Activated T-cell treated with anti-CD3 and anti-CD28 coated beads for 1 hour (primary cell): ENCODE results near the gene AZU1.
"Not testable (repeated sequence)": the region's sequence is repeated elsewhere in the genome, so short reads cannot be mapped to it uniquely, and the experiment has no call there.

ENCODE experiments used
- DNase-seq: peaks from one replicate; pipeline ENCODE4 v3.0.0-alpha.2; 2020; ENCODE audit warnings: low read depth

Gene AZU1

DNA sequence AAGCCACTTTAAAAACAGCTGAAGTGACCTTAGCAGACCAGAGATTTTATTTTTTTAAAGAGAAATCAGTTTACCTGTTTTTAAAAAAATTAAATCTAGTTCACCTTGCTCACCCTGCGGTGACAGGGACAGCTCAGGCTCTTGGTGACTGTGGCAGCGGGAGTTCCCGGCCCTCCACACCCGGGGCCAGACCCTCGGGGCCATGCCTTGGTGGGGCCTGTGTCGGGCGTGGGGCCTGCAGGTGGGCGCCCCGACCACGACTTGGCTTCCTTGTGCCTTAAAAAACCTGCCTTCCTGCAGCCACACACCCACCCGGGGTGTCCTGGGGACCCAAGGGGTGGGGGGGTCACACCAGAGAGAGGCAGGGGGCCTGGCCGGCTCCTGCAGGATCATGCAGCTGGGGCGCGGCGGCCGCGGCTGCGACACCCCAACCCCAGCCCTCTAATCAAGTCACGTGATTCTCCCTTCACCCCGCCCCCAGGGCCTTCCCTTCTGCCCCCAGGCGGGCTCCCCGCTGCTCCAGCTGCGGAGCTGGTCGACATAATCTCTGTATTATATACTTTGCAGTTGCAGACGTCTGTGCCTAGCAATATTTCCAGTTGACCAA, 16.7 kb upstream of the AZU1 start:
- no peak for DNase-seq

DNA sequence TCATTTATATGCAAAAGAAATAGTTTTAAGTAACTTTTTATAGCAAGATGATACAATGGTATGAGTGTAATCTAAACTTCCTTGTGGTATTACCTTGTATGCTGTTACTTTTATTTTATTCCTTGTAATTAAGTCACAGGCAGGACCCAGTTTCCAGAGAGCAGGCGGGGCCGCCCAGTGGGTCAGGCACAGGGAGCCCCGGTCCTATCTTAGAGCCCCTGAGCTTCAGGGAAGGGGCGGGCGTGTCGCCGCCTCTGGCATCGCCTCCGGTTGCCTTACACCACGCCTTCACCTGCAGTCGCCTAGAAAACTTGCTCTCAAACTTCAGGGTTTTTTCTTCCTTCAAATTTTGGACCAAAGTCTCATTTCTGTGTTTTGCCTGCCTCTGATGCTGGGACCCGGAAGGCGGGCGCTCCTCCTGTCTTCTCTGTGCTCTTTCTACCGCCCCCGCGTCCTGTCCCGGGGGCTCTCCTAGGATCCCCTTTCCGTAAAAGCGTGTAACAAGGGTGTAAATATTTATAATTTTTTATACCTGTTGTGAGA, 16.1 kb upstream of the AZU1 start:
- DNase-seq = no peak

DNA sequence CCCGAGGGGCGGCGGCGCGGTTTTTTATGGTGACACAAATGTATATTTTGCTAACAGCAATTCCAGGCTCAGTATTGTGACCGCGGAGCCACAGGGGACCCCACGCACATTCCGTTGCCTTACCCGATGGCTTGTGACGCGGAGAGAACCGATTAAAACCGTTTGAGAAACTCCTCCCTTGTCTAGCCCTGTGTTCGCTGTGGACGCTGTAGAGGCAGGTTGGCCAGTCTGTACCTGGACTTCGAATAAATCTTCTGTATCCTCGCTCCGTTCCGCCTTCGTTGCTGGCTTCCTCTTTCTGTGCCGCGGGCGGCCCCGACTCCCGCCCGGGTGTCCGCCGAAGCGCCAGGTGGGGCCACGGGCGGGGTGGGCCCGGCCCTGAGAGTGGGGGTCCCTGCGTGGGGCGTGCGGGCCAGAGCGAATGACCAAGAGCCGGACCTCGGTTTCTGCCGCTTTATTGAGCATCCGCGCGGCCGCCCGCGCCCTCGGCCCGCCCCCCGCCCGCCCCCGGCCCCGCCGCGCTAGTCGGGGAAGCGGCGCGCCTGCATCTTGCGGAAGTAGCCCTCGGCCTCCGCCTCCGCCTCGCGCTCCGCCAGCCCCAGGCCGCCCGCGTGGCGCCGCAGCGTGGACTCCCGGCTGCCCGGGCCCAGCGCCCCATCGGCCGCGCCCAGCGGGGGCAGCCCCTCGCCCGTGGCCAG, 15.4 kb upstream of the AZU1 start:
- DNase-seq = no peak

DNA sequence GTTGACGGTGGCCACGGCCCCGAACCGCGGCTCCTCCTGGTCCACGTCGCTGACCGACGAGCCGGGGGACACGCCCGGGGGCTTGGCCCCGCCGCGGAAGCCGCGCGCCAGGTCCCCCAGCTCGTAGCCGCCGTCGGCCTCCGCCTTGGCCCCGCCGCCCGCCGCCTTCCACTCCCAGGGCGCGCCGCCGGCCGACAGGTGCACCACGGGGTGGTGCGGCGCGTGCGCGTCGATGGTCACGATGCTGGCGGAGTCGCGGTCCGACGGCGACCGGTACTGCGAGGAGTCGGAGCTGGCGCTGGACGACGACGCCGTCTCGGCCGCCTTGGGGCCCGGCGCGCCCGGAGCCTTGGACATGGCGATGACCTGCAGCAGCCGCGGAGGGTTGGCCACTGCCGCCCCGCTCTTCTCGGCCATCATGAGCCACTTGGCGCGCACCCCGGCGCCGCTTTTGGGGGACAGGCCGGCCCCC, 14.9 kb upstream of the AZU1 start:
- no peak for DNase-seq

DNA sequence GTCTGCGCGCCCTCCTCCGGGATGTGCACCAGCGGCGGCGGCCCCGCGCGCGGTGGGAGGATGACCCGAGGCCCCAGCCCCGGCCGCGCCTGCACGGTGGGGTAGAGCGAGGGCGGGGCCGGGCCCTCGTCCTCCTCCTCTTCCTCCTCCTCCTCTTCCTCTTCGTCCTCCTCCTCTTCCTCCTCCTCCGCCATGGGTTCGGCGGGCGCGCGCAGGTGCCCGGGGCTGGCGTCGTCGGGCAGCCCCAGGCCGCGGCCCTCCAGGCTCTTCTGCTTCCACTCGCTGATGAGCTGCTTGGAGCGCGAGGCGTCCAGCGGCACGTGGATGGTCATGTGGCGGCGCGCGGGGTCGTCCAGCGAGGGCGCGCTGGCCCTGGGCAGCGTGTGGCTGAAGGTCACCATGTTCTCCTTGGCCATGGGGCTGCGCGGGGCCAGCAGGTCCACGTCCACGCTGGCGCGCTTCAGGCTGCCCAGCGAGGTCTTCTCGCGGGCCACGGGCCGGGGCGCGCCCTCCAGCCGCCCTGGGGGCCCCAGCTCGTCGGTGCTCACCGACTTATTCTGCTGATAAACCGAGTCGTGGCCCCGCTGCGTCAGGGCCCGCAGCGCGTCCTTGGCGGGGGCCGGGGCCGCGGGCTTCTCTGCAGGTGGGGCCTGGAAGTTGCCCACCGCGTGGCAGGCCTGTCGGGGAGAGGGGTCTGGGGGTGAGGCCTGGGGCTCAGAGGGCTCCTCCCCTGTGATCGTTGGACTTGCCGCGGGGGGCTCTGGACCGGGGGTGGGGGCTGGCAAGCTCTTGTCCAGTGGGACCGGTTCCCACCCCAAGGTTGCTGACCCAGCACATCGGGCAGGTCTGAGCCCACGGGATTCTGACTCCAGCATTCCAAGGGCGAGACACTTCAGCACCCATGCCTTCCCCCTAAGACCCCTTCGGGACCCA, 14.2 kb upstream of the AZU1 start:
- no peak for DNase-seq

DNA sequence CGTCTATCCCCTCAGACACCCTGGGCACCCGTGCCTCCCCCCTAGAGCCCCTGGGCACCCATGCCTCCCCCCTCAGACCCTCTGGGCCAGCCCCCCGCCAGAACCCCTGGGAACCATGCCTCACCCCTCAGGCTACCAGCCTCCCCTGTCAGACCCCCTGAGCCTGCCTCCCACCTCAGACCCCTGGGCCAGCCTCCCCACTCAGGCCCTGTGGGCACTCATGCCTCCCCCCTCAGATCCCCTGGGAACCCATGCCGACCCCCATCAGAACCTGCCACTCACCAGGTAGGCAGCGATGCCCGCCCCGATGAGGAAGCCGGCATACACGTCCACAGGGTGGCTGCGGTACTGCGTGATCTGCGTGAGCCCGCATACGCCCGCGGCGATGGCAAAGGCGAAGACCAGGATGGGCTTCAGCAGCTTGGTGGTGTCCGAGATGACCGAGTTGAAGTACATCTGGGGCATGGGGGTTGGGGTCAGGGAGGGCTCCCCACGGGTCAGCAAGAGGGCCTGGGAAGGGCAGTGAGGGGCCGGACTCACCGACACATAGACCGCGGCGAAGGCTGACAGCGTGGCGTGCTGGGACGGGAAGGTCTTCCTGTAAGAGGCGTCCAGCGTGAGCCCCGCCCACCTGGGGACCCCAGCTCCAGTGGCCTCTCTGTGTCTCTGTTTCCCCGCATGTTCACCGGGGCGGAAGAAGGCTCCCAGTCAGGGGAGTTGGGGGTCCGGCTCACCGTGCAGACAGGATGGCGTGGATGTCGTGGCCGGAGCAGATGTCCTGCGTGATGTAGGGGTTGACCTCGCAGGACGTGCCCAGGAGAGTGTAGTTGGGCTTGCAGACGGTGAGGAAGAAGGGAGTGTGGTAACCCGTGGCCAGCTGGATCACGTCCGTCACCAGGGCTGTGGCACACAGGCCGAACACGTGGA, 13.2 kb upstream of the AZU1 start:
- no peak for DNase-seq

DNA sequence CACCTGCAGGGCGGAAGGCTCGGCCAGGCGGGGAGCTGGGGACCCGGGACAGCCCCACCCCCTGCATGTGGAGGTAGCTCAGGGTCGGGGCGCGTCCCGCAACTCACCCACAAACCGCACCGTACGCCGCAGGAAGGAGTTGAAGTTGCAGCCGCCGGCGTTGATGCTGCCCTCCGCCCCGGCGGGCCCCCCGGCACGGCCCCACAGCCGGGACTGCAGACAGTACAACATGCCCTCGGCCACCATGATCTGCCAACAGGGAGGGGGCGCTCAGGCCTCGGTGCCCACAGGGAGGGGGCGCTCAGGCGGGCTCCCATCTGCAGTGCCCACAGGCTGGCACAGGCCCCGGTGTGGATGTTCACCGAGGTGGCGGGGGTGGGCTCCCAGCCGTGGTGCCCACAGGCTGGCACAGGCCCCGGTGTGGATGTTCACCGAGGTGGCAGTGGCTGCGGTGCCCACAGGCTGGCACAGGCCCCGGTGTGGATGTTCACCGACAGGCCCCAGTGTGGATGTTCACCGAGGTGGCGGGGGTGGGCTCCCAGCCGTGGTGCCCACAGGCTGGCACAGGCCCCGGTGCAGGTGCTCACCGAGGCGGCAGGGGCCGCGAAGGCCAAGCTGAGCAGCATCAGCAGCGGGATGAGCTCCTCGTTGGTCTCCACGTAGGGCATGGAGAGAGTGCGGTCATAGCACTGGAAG, 12.4 kb upstream of the AZU1 start:
- DNase-seq = no peak

DNA sequence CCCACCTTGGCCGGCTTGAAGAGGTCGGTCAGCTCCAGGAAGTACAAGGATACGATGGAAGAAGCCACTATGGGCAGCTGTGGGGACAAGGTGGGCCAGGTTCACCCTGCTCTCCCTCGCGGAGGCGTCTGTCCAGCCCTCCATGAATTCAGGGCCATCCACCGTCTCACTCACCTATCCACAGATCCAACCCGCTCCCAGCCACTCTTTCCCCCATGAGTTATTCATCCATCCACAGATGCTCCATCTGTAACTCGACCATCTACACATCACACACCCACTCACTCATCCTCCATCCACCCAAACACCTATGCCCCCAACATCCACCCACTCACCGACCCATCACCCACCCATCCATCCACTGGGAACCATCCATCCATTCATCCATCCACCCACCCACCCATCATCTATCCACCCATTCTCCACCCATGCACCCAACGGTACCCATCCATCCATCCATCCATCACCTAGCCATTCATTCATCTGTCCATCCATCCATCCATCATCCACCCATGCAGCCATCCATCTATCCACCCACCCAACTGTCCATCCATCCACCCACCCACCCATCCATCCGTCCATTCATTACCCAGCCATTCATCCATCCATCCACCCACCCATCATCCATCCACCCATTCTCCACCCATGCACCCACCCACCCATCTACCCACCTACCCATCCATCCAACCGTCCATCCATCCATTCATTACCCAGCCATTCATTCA, 11.7 kb upstream of the AZU1 start:
- no peak for DNase-seq

DNA sequence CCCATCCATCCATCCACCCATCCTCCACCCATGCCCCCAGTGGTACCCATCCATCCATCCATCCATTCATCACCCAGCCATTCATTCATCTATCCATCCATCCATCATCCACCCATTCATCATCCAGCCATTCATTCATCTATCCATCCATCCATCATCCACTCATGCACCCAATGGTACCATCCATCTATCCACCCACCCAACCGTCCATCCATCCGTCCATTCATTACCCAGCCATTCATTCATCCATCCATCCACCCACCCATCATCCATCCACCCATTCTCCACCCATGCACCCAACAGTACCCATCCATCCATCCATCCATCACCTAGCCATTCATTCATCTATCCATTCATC, 11.2 kb upstream of the AZU1 start:
- DNase-seq = no peak

DNA sequence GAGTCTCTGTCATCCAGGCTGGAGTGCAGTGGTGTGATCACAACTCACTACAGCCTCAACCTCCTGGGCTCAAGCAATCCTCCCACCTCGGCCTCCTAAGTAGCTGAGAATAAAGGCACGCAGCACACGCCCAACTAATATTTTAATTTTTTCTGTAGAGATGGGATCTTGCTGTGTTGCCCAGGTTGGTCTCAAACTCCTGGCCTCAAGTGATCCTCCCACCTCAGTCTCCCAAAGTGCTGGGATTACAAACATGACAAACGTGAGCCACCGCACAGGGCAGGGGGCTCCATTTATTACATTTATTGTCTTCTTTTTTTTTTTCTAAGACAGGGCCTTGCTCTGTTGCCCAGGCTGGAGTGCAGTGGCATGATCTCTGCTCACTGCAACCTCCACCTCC, 7.4 kb upstream of the AZU1 start:
- DNase-seq = not testable (repeated sequence)

DNA sequence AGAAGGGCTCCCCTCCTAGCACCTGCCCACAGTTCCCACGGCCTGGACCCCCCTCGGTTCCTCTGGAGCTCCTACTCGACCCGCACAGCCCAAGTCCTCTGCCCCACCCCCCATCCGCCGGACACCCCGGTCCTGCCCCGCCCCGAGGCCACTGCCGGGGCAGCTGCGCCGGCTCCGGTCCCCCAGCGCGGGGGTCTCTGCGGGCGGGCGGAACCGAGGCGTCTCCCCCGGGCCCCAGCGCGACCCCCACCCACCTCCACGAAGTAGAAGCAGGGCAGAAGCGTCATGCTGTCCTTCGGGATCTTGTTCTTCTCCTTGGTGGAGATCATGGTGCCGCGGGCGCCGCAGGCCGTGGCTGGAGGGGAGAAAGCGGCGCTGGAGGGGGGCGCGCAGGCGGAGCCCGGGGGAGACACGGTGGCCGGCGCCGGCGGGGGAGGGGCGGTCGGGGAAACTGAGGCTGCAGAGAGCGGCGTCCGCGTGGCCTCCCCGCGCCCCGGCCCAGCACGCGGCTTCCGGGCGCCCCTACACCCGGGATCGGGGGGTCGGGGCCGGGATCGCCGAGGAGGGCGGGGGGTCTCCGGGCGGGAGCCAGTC, 6.3 kb upstream of the AZU1 start:
- no peak for DNase-seq

DNA sequence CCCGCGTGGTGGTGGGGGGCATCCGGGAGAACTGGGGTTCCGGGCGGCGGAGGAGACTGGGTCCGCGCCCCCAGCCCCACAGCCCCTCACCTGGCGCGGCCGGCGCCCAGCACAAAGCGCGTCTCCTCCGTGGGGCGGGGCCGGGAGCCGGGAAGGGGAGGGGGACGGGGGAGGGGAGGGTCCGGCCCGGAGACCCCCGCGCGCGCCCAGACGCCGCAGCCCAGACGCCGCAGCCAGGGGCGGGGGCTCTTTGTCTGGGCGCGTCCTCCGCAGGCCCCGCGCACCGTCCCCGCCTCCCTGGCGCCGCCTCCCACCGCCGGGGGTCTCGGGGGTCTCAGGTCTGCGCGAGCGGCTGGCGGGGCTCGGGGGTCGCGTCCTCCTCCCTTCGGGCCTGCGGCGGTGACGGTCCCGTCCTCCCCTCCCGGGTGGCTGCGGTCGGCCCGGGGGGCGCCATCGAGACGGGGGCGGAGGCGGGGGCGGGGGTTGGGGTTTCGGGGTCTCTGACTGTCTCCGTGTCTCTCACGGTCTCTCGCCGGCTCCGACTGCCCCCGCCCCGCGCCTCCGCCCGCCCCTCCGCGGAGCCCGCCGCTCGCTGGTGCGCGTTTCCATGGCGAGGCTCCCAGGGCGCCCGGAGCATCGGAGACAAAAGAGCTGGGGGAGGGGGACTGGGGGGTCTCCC, 5.7 kb upstream of the AZU1 start, which contains the start of gene PLPPR3:
TSS of gene PLPPR3 (minus strand) at position 131 of the 679 bp plus-strand sequence. CDS start 396 bp downstream, outside the sequence.
- DNase-seq = no peak

DNA sequence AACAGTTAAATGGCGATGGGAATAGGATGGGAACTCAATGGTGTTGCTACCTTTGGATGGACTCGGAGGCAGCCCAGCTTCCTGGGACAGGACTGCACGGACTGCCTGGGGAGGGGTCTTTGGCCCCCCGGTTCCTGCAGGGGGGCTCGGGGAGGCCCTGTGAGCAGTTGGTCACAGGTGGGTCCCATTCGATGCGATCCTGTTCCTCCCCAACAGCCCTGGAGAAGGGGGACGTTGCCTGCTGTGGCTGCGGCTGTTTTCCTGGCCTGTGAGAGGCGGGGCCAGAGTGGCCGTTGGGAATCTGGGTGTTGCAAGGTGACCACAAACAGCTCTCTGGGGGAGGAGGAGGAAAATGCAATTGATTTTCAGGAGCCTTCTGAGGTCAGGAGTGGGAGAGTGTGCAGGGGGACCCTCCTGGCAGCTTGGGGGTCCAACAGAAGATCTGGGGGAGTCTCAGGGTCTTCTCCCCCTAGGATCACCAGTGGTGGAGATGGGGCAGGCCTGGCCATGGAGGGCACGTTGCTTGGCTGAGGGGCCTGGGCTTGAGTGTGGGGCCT, 4.0 kb upstream of the AZU1 start:
- no peak for DNase-seq

DNA sequence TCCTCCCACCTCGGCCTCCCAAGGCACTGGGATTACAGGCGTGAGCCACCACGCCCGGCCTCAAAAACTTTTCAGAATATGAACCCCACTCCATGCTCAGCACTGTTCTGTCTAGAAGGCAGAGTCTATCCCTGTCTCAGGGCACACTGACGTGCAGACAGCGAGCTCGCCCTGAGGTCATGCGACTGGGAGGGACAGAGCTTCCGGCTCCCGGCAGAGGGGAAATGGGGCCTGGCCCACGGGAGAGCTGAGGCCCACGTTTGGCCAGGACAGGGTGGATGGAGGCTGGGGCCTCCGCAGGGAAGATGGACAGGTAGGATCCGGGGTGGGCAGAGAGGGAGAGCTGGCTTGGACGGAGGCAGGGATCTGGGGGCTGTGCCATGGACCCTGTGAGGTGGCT, 2.8 kb upstream of the AZU1 start:
- no peak for DNase-seq

DNA sequence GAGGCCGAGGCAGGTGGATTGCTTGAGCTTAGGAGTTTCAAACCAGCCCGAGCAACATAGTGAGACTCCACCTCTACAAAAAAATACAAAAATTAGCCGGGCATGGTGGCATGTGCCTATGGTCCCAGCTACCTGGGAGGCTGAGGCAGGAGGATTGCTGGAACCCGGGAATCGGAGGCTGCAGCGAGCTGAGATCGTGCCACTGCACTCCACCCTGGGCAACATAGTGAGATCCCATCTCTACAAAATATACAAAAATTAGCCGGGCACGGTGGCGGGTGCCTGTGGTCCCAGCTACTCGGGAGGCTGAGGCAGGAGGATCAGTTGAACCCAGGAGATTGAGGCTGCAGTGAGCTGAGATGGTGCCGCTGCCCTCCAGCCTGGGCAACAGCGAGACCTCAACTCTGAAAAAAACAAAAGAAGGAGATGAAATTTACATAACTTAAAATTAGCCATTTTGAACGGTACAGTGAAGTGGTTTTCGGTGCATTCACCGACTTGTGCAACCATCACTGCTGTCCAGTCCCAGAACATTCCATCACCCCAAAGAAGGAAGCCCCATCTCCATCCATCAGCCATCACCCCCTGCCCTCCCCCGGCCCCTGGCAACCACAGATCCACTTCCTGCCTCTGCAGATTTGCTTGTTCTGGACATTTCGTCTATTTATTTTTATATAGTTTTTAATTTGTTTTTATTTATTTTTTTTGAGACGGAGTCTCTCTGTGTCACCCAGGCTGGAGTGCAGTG, 1.6 kb upstream of the AZU1 start:
- DNase-seq = no peak

DNA sequence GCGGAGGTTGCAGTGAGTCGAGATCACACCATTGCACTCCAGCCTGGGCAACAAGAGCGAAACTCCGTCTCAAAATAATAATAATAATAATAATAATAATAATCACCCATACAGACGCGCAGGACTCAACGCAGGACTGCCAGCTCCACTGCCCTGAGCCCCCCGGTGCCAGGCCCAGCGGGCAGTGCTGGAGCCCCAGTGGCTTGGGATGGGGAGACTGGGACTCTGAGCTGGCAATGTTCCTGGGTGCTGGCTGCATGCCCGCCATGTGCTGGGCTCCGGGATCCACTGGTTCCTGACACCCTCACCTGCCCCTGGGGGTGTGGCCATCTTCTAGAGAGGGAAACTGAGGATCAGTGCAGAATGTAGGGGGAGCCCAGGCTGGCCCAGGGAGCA, 325 bp upstream of the AZU1 start:
- no peak for DNase-seq

DNA sequence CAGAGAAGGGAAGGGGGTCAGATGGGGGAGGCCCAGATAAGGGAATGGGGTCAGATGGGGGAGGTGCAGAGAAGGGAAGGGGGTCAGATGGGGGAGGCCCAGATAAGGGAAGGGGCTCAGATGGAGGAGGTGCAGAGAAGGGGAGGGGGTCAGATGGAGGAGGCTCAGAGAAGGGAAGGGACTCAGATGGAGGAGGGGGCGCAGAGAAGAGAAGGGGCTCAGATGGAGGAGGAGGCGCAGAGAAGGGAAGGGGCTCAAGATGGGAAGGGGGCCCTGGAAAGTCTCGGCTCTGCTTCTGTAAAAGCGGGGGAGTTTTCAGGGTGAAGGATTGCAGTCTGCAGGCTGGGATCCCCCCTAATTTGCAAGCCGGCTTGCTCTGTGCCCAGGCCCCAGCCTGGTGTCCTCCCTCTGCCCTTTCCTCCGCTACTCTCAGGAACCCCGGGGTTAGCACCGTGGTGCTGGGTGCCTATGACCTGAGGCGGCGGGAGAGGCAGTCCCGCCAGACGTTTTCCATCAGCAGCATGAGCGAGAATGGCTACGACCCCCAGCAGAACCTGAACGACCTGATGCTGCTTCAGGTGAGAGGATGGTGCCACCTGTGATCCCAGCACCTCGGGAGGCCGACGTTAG, 1.6 kb downstream of the AZU1 start:
- DNase-seq = no peak
